Calu3 (cell line): ENCODE measurements around the gene KRT23. TPM values are rescaled to one million over a fixed set of nuclear protein-coding genes. Genes with fewer than 3 reads are reported as not detected.
A peak's percentile ranks its signal among the peaks of the same experiment; 100 is the strongest.

Experiments
- BruUV-seq: library from RNA; stranded (reverse); fragments of 400-500 nt; replicated peaks from 2 replicates; lab custom pipeline; 2021; lab: Mats Ljungman, UMichigan
- CTCF ChIA-PET: fragments of 300-600 bp; sonication (Branson Sonifier 250); formaldehyde crosslinking; loops from one replicate; lab custom pipeline; 2022; ENCODE audit warnings: antibody characterized with exemption; lab: Charles Lee
- DNase-seq: peaks from one replicate; pipeline ENCODE4 v3.0.0; 2022
- H3K27ac Mint-ChIP-seq: one replicate; pipeline ENCODE4 v1.8.0; 2022; ENCODE audit warnings: mixed read lengths; ENCODE audit not compliant: unreplicated experiment
- H3K27me3 Mint-ChIP-seq: one replicate; pipeline ENCODE4 v1.8.0; 2022; ENCODE audit warnings: mixed read lengths; ENCODE audit not compliant: unreplicated experiment
- H3K36me3 Mint-ChIP-seq: one replicate; pipeline ENCODE4 v1.8.0; 2022; ENCODE audit warnings: mild to moderate bottlenecking, moderate library complexity, mixed read lengths; ENCODE audit not compliant: insufficient read depth, unreplicated experiment
- H3K4me1 Mint-ChIP-seq: one replicate; pipeline ENCODE4 v1.8.0; 2022; ENCODE audit warnings: mild to moderate bottlenecking, low read depth, mixed read lengths; ENCODE audit not compliant: unreplicated experiment
- H3K4me3 Mint-ChIP-seq: one replicate; pipeline ENCODE4 v1.8.0; 2022; ENCODE audit warnings: mild to moderate bottlenecking, low read depth, moderate library complexity, mixed read lengths; ENCODE audit not compliant: unreplicated experiment
- H3K9me3 Mint-ChIP-seq: one replicate; pipeline ENCODE4 v1.8.0; 2022; ENCODE audit warnings: low read depth, mixed read lengths; ENCODE audit not compliant: unreplicated experiment
- intact Hi-C: fragments of 100-400 bp; cut with micrococcal nuclease; formaldehyde crosslinking; loops from one replicate; pipeline ENCODE4 v1.10.0; 2022; ENCODE audit not compliant: unreplicated experiment
- total RNA-seq: library from RNA; stranded (reverse); gene quantifications from 2 replicates; pipeline ENCODE4 v1.2.3, GENCODE V29; 2022
- TF ChIP-seq, protein P1 (sequence below): fragments of 200-600 bp; IDR thresholded peaks from one replicate; pipeline ENCODE4 v1.8.0; 2022; ENCODE audit warnings: antibody characterized with exemption; ENCODE audit not compliant: unreplicated experiment

Gene KRT23
- total RNA-seq, 1 experiment from 2014 or later = 1,389 TPM

DNA sequence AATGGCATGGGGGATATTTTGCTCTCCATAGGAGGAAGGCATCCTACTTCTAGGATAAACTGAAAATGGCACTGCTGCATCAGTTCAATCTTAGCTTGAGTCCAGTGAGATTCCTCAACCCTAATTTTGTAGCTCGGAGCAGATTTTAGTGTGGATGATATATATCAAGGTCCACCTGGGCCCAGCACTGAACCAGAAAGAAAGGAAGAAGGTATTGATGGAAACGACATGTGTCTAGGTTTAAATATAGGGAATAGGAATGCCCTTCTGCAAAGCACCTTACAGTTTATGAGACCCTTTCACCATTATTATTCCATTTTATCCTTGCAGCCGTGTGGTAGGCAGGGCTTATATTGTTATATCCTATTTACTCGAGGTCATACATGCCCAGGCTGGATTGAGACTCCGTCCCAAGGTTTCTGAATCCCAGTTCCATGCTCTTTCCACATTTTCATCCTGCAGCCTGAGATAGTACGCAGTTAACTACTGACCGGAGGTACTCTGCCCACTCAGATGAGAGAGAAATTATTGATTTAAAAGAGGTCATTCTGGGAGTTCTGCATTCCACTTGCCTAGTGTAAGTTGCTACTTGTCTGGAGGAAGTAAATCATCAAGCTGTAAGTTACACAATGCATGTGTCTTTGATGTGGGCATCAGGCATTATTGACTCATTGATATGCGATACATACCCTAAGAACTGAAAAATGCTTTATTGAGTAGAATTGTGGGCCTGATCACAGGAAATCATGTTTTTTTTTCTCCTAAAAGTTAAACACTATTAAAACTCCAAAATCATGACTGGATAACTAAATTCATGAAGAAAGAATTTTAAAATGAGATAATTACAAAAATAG lies 19.2 kb upstream of the KRT23 start:
- TF ChIP-seq, protein P1, sequence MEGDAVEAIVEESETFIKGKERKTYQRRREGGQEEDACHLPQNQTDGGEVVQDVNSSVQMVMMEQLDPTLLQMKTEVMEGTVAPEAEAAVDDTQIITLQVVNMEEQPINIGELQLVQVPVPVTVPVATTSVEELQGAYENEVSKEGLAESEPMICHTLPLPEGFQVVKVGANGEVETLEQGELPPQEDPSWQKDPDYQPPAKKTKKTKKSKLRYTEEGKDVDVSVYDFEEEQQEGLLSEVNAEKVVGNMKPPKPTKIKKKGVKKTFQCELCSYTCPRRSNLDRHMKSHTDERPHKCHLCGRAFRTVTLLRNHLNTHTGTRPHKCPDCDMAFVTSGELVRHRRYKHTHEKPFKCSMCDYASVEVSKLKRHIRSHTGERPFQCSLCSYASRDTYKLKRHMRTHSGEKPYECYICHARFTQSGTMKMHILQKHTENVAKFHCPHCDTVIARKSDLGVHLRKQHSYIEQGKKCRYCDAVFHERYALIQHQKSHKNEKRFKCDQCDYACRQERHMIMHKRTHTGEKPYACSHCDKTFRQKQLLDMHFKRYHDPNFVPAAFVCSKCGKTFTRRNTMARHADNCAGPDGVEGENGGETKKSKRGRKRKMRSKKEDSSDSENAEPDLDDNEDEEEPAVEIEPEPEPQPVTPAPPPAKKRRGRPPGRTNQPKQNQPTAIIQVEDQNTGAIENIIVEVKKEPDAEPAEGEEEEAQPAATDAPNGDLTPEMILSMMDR = no peak
- Mint-ChIP-seq H3K27me3 (no peaks in the 10 kb centered on the region), H3K4me3 (peak overlapping the region; percentile 27), H3K9me3 (no peaks in the 10 kb centered on the region), H3K4me1 (peaks cover 97% of the 10 kb centered on the region), H3K27ac (peak overlapping the region; percentile 94), H3K36me3 (peaks cover 63% of the 10 kb centered on the region)
- CTCF ChIA-PET = interaction anchor here (0.5 to 4.0 kb wide), 26 partner anchors 8 to 1307 kb away, joined by 3 to 33 read pairs (median 4); partner anchors contain the start of genes KRT23 and KRTAP2-3
- TSS peak; percentile 84 for BruUV-seq
- intact Hi-C loops = loop anchor here (1.0 to 5.0 kb wide), 4 partner anchors 41 to 176 kb away; no protein-coding TSS in a partner anchor
- DNase-seq = peak; percentile 88

DNA sequence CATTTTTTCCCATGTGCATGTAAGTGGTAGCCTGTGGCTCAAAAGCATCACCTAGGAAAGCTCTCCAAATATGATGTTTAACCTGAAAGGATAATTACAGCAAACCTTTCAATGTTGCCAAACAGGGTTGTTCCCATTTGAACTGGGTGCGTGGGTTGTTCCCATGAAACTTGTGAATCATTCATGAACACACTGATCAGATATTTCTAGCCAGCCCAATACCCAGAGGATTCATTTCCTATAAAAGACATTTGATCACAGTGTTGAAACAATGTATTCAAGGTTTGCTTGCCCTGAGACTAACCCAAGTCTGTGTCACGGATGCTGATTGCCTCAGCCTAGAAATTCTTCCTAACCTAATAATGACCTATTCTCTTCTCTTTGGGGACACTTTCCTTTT lies 16.4 kb upstream of the KRT23 start:
- Mint-ChIP-seq H3K9me3 (no peaks in the 10 kb centered on the region), H3K27me3 (no peaks in the 10 kb centered on the region), H3K4me3 (peak overlapping the region; percentile 49), H3K4me1 (peaks cover 100% of the 10 kb centered on the region), H3K36me3 (peaks cover 65% of the 10 kb centered on the region), H3K27ac (peak overlapping the region; percentile 94)
- TF ChIP-seq, protein P1 = no peak
- no TSS peak for BruUV-seq
- DNase-seq = peak; percentile 90
- intact Hi-C loops = loop anchor here (1.0 kb wide), 1 partner anchor 106 kb away; the partner anchor contains the start of gene KRTAP2-3
- CTCF ChIA-PET = interaction anchor here (0.6 to 3.0 kb wide), 16 partner anchors 17 to 568 kb away, joined by 3 to 48 read pairs (median 6); partner anchors contain the start of genes KRT23 and KRTAP2-3

DNA sequence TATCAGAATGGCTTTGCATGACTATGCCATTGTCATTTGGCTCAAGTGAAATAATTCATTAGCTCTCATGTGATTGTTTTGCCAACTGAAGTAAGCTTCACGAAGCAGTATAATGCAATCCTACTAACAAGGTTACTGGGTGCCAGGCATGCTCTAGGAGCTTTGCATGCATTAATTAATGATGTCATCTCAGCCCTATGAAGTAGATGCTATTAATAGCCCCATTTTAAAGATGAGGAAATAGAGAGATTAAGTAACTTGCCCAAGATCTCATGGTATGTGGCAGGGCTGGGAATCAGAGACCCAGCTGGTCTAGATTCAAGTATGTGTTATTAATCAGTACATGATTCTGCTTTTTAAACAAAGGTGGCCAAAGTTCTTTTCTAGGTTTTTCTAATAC lies 15.2 kb upstream of the KRT23 start:
- Mint-ChIP-seq H3K27me3 (no peaks in the 10 kb centered on the region), H3K27ac (peak overlapping the region; percentile 94), H3K36me3 (peaks cover 55% of the 10 kb centered on the region), H3K4me3 (peak overlapping the region; percentile 49), H3K9me3 (no peaks in the 10 kb centered on the region), H3K4me1 (peaks cover 93% of the 10 kb centered on the region)
- TF ChIP-seq, protein P1 = no peak
- intact Hi-C loops = loop anchor here (1.0 kb wide), 2 partner anchors 15 to 37 kb away; partner anchors contain the start of gene KRT23
- no TSS peak for BruUV-seq
- DNase-seq = peak; percentile 79
- CTCF ChIA-PET = interaction anchor here (0.5 to 3.0 kb wide), 30 partner anchors 9 to 699 kb away, joined by 3 to 48 read pairs (median 4); partner anchors contain the start of genes KRT23, KRT39, KRT40 and KRTAP2-3

DNA sequence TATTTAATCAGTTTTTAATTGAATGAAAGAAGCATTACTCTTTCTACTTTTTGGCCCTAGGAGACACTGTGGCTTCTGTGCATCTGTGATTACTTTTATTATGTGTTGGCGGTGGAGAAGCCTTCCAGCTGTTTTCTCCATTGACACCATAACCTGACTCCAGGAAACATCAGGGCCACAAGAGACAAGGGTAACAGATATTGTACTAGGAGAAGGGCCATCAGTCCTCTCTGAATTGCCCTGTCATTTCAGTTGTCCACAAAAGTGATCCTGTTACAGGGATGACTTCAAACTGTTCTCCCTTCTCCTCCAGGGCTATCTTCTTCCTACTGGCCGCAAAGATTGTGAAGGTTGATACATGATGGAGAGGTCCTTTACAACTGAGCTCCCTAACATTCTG lies 14.7 kb upstream of the KRT23 start:
- Mint-ChIP-seq H3K27ac (peak overlapping the region; percentile 94), H3K9me3 (no peaks in the 10 kb centered on the region), H3K36me3 (peaks cover 54% of the 10 kb centered on the region), H3K4me1 (peaks cover 90% of the 10 kb centered on the region), H3K27me3 (no peaks in the 10 kb centered on the region), H3K4me3 (peak overlapping the region; percentile 49)
- no TSS peak for BruUV-seq
- intact Hi-C loops = loop anchor here (1.0 kb wide), 2 partner anchors 15 to 37 kb away; partner anchors contain the start of gene KRT23
- TF ChIP-seq, protein P1 = no peak
- DNase-seq = no peak
- CTCF ChIA-PET = interaction anchor here (0.5 to 3.0 kb wide), 28 partner anchors 10 to 1305 kb away, joined by 3 to 48 read pairs (median 5); partner anchors contain the start of genes KRT23, KRT40 and KRTAP2-3
